Endothelial cell of umbilical vein (primary cell): ENCODE data around the gene NFIC. TPM values are rescaled to one million over a fixed set of nuclear protein-coding genes. Genes with fewer than 3 reads are reported as not detected.

Experiments used
- BruUV-seq: library from RNA; stranded (reverse); fragments of 400-500 nt; replicated peaks from 2 replicates; lab custom pipeline; 2021; lab: Mats Ljungman, UMichigan
- CTCF ChIA-PET: fragments of 300-600, 350-600 bp; sonication (Branson Sonifier 250); formaldehyde crosslinking; loops from one replicate; lab custom pipeline; 2021; ENCODE audit warnings: antibody characterized with exemption, inconsistent platforms; lab: Charles Lee
- POLR2A ChIA-PET: fragments of 300-600, 350-600 bp; sonication (Branson Sonifier 250); formaldehyde crosslinking; loops from one replicate; lab custom pipeline; 2021; ENCODE audit warnings: antibody characterized with exemption, inconsistent platforms; lab: Charles Lee
- DNase-seq: peaks from one replicate; pipeline ENCODE4 v3.0.0-alpha.2; 2011; ENCODE audit warnings: low read depth, low spot score
- FAIRE-seq: peaks from 2 replicates; lab custom pipeline; 2011; peaks lifted over from hg19 to GRCh38; lab: Jason Lieb, UNC
- H2AFZ ChIP-seq: 2 replicates; pipeline ENCODE4 v1.6.0; 2012; ENCODE audit warnings: low read depth, low read length, control low read depth, inconsistent platforms
- H3K27ac ChIP-seq: 2 replicates; pipeline ENCODE4 v1.5.1; 2011; ENCODE audit warnings: low read depth, mild to moderate bottlenecking, control low read depth, low read length, moderate library complexity; ENCODE audit not compliant: insufficient read depth
- H3K27me3 ChIP-seq, 2 experiments: 2 replicates each; pipeline versions ENCODE4 v1.6.0 to v1.6.1; 2011; ENCODE audit warnings: low read length in 2 of 2, mixed read lengths in 1 of 2; ENCODE audit not compliant: control insufficient read depth in 2 of 2, insufficient read depth in 2 of 2
- H3K36me3 ChIP-seq, 2 experiments: 2 replicates in 1 of 2; 3 replicates in 1 of 2; pipeline ENCODE4 v1.5.1; 2011; ENCODE audit warnings: low read length in 2 of 2, mild to moderate bottlenecking in 1 of 2, moderate library complexity in 1 of 2; ENCODE audit not compliant: control insufficient read depth in 2 of 2, insufficient read depth in 2 of 2; ENCODE audit errors: extremely low read depth in 1 of 2
- H3K4me1 ChIP-seq: 3 replicates; pipeline ENCODE4 v1.5.1; 2011; ENCODE audit warnings: mild to moderate bottlenecking, low read length; ENCODE audit not compliant: control insufficient read depth, insufficient read depth; ENCODE audit errors: extremely low read depth
- H3K4me2 ChIP-seq: 2 replicates; pipeline ENCODE4 v1.6.1; 2011; ENCODE audit warnings: low read length, control low read depth, mixed read lengths; ENCODE audit not compliant: insufficient read depth
- H3K4me3 ChIP-seq, 3 experiments: fragments of 200-600 bp in 1 of 3; sonication (generic), shearing (Covaris generic) in 1 of 3; replicated peaks in 1 of 3; 2 replicates each; pipeline ENCODE4 v1.5.1; 2011 to 2016; ENCODE audit warnings: control low read depth in 3 of 3, low read length in 3 of 3, mild to moderate bottlenecking in 2 of 3, inconsistent platforms in 1 of 3, low read depth in 1 of 3, moderate library complexity in 1 of 3; ENCODE audit not compliant: insufficient read depth in 1 of 3
- H3K79me2 ChIP-seq: 2 replicates; pipeline ENCODE4 v1.6.0; 2012; ENCODE audit warnings: low read length, inconsistent platforms; ENCODE audit not compliant: control insufficient read depth, insufficient read depth
- H3K9ac ChIP-seq: replicated peaks from 2 replicates; pipeline ENCODE3; 2011; ENCODE audit warnings: low read length, control low read depth; ENCODE audit not compliant: insufficient read depth; ENCODE audit errors: extremely low read depth
- H3K9me1 ChIP-seq: replicated peaks from 3 replicates; pipeline ENCODE4 v1.6.0; 2011; ENCODE audit warnings: mild to moderate bottlenecking, low read length; ENCODE audit not compliant: control insufficient read depth, insufficient read depth; ENCODE audit errors: extremely low read depth
- H3K9me3 ChIP-seq: replicated peaks from 2 replicates; pipeline ENCODE4 v1.5.1; 2012; ENCODE audit warnings: low read length, inconsistent platforms; ENCODE audit not compliant: control insufficient read depth, insufficient read depth
- H4K20me1 ChIP-seq: replicated peaks from 2 replicates; pipeline ENCODE3; 2011; ENCODE audit warnings: mild to moderate bottlenecking, low read length; ENCODE audit not compliant: control insufficient read depth, insufficient read depth; ENCODE audit errors: extremely low read depth
- EZH2 ChIP-seq: IDR thresholded peaks from 2 replicates; pipeline ENCODE4 v1.6.1; 2012; ENCODE audit warnings: borderline replicate concordance, low read depth, mild to moderate bottlenecking, moderate library complexity, low read length, inconsistent platforms; ENCODE audit not compliant: severe bottlenecking
- FOS ChIP-seq: IDR thresholded peaks from 2 replicates; pipeline ENCODE4 v1.6.1; 2011; ENCODE audit warnings: mild to moderate bottlenecking, low read length, moderate library complexity, borderline replicate concordance; ENCODE audit not compliant: insufficient read depth
- GATA2 ChIP-seq: IDR thresholded peaks from 2 replicates; pipeline ENCODE4 v1.7.0; 2011; ENCODE audit warnings: low read depth, mild to moderate bottlenecking, moderate library complexity, mixed read lengths, low read length; ENCODE audit not compliant: insufficient read length, insufficient read depth
- JUN ChIP-seq: IDR thresholded peaks from 2 replicates; pipeline ENCODE4 v1.6.1; 2011; ENCODE audit warnings: borderline replicate concordance, low read depth; ENCODE audit not compliant: insufficient read length, insufficient read depth
- MYC ChIP-seq: IDR thresholded peaks from one replicate; pipeline ENCODE4 v1.6.1; 2011; ENCODE audit warnings: mild to moderate bottlenecking, low read depth, low read length
- POLR2A ChIP-seq: IDR thresholded peaks from 2 replicates; pipeline ENCODE4 v1.6.1; 2012; ENCODE audit warnings: low read depth, mild to moderate bottlenecking, control low read depth, low read length
- POLR2AphosphoS5 ChIP-seq: IDR thresholded peaks from 2 replicates; pipeline ENCODE4 v1.6.1; 2012; ENCODE audit warnings: low read depth, mild to moderate bottlenecking, control low read depth, low read length, moderate library complexity; ENCODE audit not compliant: insufficient read depth
- dilution Hi-C: fragments of 300-500 bp; cut with MboI; formaldehyde crosslinking; loops from one replicate; pipeline ENCODE4 v1.15.0; 2019; ENCODE audit warnings: low sequenced_read_pairs; ENCODE audit not compliant: extremely low pct_ligation_motif_present
- intact Hi-C: fragments of 100-400 bp; cut with micrococcal nuclease; formaldehyde crosslinking; loops from one replicate; pipeline ENCODE4 v1.10.0; 2022
- polyA plus RNA-seq, 4 experiments: library from polyadenylated mRNA; depleted of rRNA in 3 of 4; stranded (reverse) in 3 of 4; unstranded in 1 of 4; fragments of >200 nt; gene quantifications; 2 replicates each; pipeline versions ENCODE4 v1.2.1 to v1.2.3, GENCODE V29; 2011 to 2012; ENCODE audit warnings: missing spikeins in 1 of 4
- total RNA-seq: library from RNA; stranded (reverse); gene quantifications from 2 replicates; pipeline ENCODE4 v1.2.3, GENCODE V29; 2021
- TF ChIP-seq, protein P1 (sequence below): IDR thresholded peaks from 2 replicates; pipeline ENCODE4 v1.6.1; 2011; ENCODE audit not compliant: insufficient read depth, insufficient read length
- TF ChIP-seq, protein P2 (sequence below), 2 donors: IDR thresholded peaks; 1 replicate in 1 of 2; 2 replicates in 1 of 2; pipeline ENCODE4 v1.5.1; 2011; ENCODE audit warnings: low read length in 2 of 2, mild to moderate bottlenecking in 2 of 2, moderate library complexity in 2 of 2, control low read depth in 1 of 2, inconsistent platforms in 1 of 2, low read depth in 1 of 2; ENCODE audit not compliant: insufficient read depth in 1 of 2; ENCODE audit errors: extremely low read depth in 1 of 2

Gene NFIC
- total and polyA plus RNA-seq, 2 donors (not counting 3 experiments of a cell fraction or from before 2014, with no cell fraction given) = 11.4 to 133 TPM

DNA sequence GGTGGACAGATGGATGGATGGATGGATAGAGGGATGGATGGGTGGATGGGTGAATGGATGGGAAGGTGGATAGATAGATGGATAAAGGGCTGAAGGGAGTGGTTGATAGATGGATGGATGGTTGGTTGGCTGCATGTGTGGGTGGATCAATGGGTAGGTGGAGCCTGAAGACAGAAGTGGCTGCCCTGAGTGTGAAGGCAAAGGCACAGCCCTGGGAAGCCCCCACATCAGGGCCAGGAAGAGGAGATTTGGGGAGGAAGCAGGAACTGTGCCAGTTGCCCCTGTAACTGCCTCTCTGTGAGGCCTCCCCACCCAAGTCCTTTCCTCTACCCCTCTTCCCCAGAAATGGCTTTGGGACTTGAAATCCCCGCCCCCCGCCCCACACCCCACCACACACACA is 43.4 kb upstream of the NFIC start:
- no peak overlapping the region for H3K27ac ChIP-seq
- no peaks in the 10 kb centered on the region for H3K9me1 ChIP-seq
- no peak for FAIRE-seq
- TF ChIP-seq, protein P1, sequence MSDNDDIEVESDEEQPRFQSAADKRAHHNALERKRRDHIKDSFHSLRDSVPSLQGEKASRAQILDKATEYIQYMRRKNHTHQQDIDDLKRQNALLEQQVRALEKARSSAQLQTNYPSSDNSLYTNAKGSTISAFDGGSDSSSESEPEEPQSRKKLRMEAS = no peak
- TF ChIP-seq FOS (no peak), MYC (no peak), POLR2AphosphoS5 (no peak), POLR2A (no peak), EZH2 (no peak), JUN (no peak), GATA2 (no peak)
- TF ChIP-seq, protein P2, sequence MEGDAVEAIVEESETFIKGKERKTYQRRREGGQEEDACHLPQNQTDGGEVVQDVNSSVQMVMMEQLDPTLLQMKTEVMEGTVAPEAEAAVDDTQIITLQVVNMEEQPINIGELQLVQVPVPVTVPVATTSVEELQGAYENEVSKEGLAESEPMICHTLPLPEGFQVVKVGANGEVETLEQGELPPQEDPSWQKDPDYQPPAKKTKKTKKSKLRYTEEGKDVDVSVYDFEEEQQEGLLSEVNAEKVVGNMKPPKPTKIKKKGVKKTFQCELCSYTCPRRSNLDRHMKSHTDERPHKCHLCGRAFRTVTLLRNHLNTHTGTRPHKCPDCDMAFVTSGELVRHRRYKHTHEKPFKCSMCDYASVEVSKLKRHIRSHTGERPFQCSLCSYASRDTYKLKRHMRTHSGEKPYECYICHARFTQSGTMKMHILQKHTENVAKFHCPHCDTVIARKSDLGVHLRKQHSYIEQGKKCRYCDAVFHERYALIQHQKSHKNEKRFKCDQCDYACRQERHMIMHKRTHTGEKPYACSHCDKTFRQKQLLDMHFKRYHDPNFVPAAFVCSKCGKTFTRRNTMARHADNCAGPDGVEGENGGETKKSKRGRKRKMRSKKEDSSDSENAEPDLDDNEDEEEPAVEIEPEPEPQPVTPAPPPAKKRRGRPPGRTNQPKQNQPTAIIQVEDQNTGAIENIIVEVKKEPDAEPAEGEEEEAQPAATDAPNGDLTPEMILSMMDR (IDR thresholded peaks at IDR 0.05; ENCODE audit: extremely low read depth in 1 of 2, insufficient read depth in 1 of 2, low read depth in 1 of 2, low read length in 2 of 2) = no peak
- dilution Hi-C loops = no loop called here
- intact Hi-C loops = no loop called here
- no peaks in the 10 kb centered on the region for H3K79me2 ChIP-seq
- no peaks in the 10 kb centered on the region for H3K4me1 ChIP-seq
- H3K4me3 ChIP-seq = no peak overlapping the region
- H2AFZ ChIP-seq = no peak overlapping the region
- H3K4me2 ChIP-seq = no peak overlapping the region
- H4K20me1 ChIP-seq = no peaks in the 10 kb centered on the region
- BruUV-seq = no TSS peak
- CTCF ChIA-PET = interaction anchor here (0.9 to 1.7 kb wide), 5 partner anchors 18 to 162 kb away, joined by 3 to 10 read pairs (median 6); no protein-coding TSS in a partner anchor
- H3K9me3 ChIP-seq = no peaks in the 10 kb centered on the region
- POLR2A ChIA-PET = no interaction called here
- no peak overlapping the region for H3K9ac ChIP-seq
- no peak for DNase-seq
- peaks cover 0 to 1% of the 10 kb centered on the region in 2 experiments for H3K27me3 ChIP-seq
- H3K36me3 ChIP-seq = no peaks in the 10 kb centered on the region
